Transverse colon (tissue), 4 donors: ENCODE data around the gene CACNA1A. TPM values are rescaled to one million over a fixed set of nuclear protein-coding genes. Genes with fewer than 3 reads are reported as not detected.

Experiments used
- DNase-seq: peaks from one replicate; pipeline ENCODE4 v3.0.0-alpha.2; 2019
- H3K27ac ChIP-seq, 4 donors: fragments of 200-600 bp; sonication (generic); 2 replicates each; pipeline ENCODE4 v1.5.1; 2016 to 2018; ENCODE audit warnings: inconsistent platforms in 4 of 4
- H3K27me3 ChIP-seq: fragments of 200-600 bp; sonication (generic); 2 replicates; pipeline ENCODE4 v1.5.1; 2017; ENCODE audit warnings: inconsistent platforms
- H3K36me3 ChIP-seq, 4 donors: fragments of 200-600 bp; sonication (generic); 2 replicates each; pipeline ENCODE4 v1.5.1; 2017 to 2019; ENCODE audit warnings: inconsistent platforms in 4 of 4
- H3K4me1 ChIP-seq, 4 donors: fragments of 200-600 bp; sonication (generic); 2 replicates each; pipeline ENCODE4 v1.5.1; 2017 to 2020; ENCODE audit warnings: inconsistent platforms in 4 of 4
- H3K4me3 ChIP-seq, 4 donors: fragments of 200-600 bp; sonication (generic); 1 replicate in 1 of 4; 2 replicates in 3 of 4; pipeline versions ENCODE4 v1.5.1 to v1.6.1; 2017 to 2019; ENCODE audit warnings: inconsistent platforms in 4 of 4
- H3K9me3 ChIP-seq, 2 donors: fragments of 200-600 bp; sonication (generic); 2 replicates each; pipeline ENCODE4 v1.5.1; 2017 to 2019; ENCODE audit warnings: inconsistent platforms in 2 of 2
- CTCF ChIP-seq, 5 experiments: fragments of 200-600 bp in 3 of 5; fragments of 450-650 bp in 2 of 5; sonication (generic) in 3 of 5; IDR thresholded peaks; 1 replicate in 2 of 5; 2 replicates in 3 of 5; pipeline ENCODE4 v1.5.1; 2016 to 2017; ENCODE audit warnings: antibody characterized with exemption in 5 of 5, inconsistent platforms in 3 of 5, mild to moderate bottlenecking in 2 of 5, moderate library complexity in 1 of 5
- EP300 ChIP-seq: sonication (generic); formaldehyde crosslinking; IDR thresholded peaks from one replicate; pipeline ENCODE4 v1.6.1; 2017; ENCODE audit warnings: antibody characterized with exemption, low read depth
- POLR2A ChIP-seq: fragments of 450-650 bp; IDR thresholded peaks from one replicate; pipeline ENCODE4 v1.6.1; 2016; ENCODE audit warnings: antibody characterized with exemption, mild to moderate bottlenecking, moderate library complexity
- POLR2AphosphoS5 ChIP-seq, 3 donors: sonication (generic); formaldehyde crosslinking; IDR thresholded peaks; one replicate each; pipeline ENCODE4 v1.6.1; 2016; ENCODE audit warnings: antibody characterized with exemption in 3 of 3
- WGBS, 2 donors: methylation state at CpG; one replicate each; pipeline ENCODE4 v1.1.5; 2018; ENCODE audit warnings: low coverage in 1 of 2; 5-methylcytosine and 5-hydroxymethylcytosine counted together
- in situ Hi-C, 4 donors: fragments of 200-750 bp; cut with MboI; loops; one replicate each; pipeline versions ENCODE4 v1.15.0 to v1.15.1; 2017; ENCODE audit warnings: low sequenced_read_pairs in 3 of 4, low pct_ligation_motif_present in 1 of 4, low pct_unique_long_range_greater_than_20kb in 1 of 4
- intact Hi-C: fragments of 100-400 bp; cut with DNase I; formaldehyde crosslinking; loops from one replicate; pipeline ENCODE4 v1.15.1; 2023; ENCODE audit warnings: low total_unique reads
- total RNA-seq, 4 donors: library from RNA; depleted of rRNA; stranded (reverse); fragments of >200 nt; gene quantifications; one replicate each; pipeline ENCODE4 v1.1.0, GENCODE V29; 2016

CACNA1A gene
- total RNA-seq, 4 donors from 2014 or later: 2.9 to 15.7 (median 5.2) TPM

GRCh38 chr19:13309864-13310263 is 196.4 kb downstream of the CACNA1A start:
- H3K9me3 ChIP-seq: no peaks in the 10 kb centered on the region

GRCh38 chr19:13303381-13304129 is 202.7 kb downstream of the CACNA1A start:
- Histone ChIP-seq H3K27ac (no peak overlapping the region), H3K36me3 (no peaks in the 10 kb centered on the region), H3K4me3 (no peak overlapping the region), H3K27me3 (peaks cover 28% of the 10 kb centered on the region), H3K4me1 (no peaks in the 10 kb centered on the region), H3K9me3 (no peaks in the 10 kb centered on the region)
- intact Hi-C loops (no loop called here), in situ Hi-C loops (no loop called here)
- WGBS, 2 donors: 74% methylated on average over 24 of the region's 24 CpGs; no CpG with 5 or more reads in 1 of the 2 donors
- DNase-seq: no peak
- TF ChIP-seq CTCF (IDR thresholded peaks at IDR 0.05): no peak
- no peak for TF ChIP-seq POLR2AphosphoS5 (IDR thresholded peaks at IDR 0.05)
- no peak for TF ChIP-seq EP300
- TF ChIP-seq POLR2A: no peak

More at GRCh38 chr19:13309864-13310263, 196.4 kb downstream of the CACNA1A start:
- H3K36me3 ChIP-seq: no peaks in the 10 kb centered on the region
- no peaks in the 10 kb centered on the region for H3K27me3 ChIP-seq
- WGBS, 2 donors: 69 to 72% methylated on average over 8 of the region's 8 CpGs
- DNase-seq: no peak
- intact Hi-C loops (no loop called here), in situ Hi-C loops (no loop called here)
- TF ChIP-seq EP300 (no peak), POLR2A (no peak), CTCF (IDR thresholded peaks at IDR 0.05) (no peak), POLR2AphosphoS5 (IDR thresholded peaks at IDR 0.05) (no peak)
- no peaks in the 10 kb centered on the region for H3K4me1 ChIP-seq
- no peak overlapping the region for H3K4me3 ChIP-seq
- no peak overlapping the region for H3K27ac ChIP-seq

GRCh38 chr19:13302526-13303270 is 203.6 kb downstream of the CACNA1A start:
- no peak for DNase-seq
- in situ Hi-C loops (no loop called here), intact Hi-C loops (no loop called here)
- no peak for TF ChIP-seq POLR2A
- no peak for TF ChIP-seq EP300
- no peak for TF ChIP-seq CTCF (IDR thresholded peaks at IDR 0.05)
- no peak for TF ChIP-seq POLR2AphosphoS5 (IDR thresholded peaks at IDR 0.05)
- H3K36me3 ChIP-seq: no peaks in the 10 kb centered on the region
- H3K4me3 ChIP-seq: no peak overlapping the region
- WGBS, 2 donors: 40% methylated on average over 12 of the region's 12 CpGs; no CpG with 5 or more reads in 1 of the 2 donors
- no peak overlapping the region for H3K27ac ChIP-seq
- H3K9me3 ChIP-seq: no peaks in the 10 kb centered on the region
- no peaks in the 10 kb centered on the region for H3K4me1 ChIP-seq
- H3K27me3 ChIP-seq: peaks cover 35% of the 10 kb centered on the region

- WGBS, 2 donors: 52 to 66% methylated on average over 6 to 10 of the region's 10 CpGs
- intact Hi-C loops: no loop called here
- no peak for TF ChIP-seq CTCF (IDR thresholded peaks at IDR 0.05)
- TF ChIP-seq POLR2AphosphoS5 (IDR thresholded peaks at IDR 0.05): no peak
- TF ChIP-seq POLR2A: no peak
- no peak for TF ChIP-seq EP300
These were observed 204.5 kb downstream of the CACNA1A start for GRCh38 chr19:13301627-13302334.

More at GRCh38 chr19:13301627-13302334, 204.5 kb downstream of the CACNA1A start:
- Histone ChIP-seq H3K27me3 (peaks cover 35% of the 10 kb centered on the region), H3K36me3 (no peaks in the 10 kb centered on the region), H3K27ac (no peak overlapping the region), H3K4me1 (no peaks in the 10 kb centered on the region), H3K9me3 (no peaks in the 10 kb centered on the region), H3K4me3 (no peak overlapping the region)
- in situ Hi-C loops: no loop called here
- DNase-seq: no peak
